ENCODE measurements around the gene ATP1A2.

DNA sequence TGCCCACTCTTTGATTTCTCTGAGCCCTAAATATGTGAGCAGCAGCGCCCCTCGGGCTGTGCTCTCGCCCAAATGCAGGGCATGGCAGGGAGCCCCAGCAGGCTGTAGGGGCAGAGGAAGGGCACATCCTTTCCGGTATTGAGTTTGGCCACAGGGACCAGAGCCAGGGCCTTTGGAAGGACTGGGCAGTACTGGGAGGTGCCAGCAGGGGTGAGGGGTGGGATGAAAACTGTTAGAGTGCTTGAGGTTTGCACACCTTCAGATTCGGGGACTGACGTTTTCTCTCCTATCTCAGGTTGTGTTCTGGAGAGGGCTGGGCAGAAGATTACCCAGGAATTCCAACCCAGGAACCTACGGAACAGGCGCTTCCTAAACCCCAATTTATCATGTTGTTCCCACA is 2.2 kb upstream of the ATP1A2 start:
- TF ChIP-seq, protein P1, sequence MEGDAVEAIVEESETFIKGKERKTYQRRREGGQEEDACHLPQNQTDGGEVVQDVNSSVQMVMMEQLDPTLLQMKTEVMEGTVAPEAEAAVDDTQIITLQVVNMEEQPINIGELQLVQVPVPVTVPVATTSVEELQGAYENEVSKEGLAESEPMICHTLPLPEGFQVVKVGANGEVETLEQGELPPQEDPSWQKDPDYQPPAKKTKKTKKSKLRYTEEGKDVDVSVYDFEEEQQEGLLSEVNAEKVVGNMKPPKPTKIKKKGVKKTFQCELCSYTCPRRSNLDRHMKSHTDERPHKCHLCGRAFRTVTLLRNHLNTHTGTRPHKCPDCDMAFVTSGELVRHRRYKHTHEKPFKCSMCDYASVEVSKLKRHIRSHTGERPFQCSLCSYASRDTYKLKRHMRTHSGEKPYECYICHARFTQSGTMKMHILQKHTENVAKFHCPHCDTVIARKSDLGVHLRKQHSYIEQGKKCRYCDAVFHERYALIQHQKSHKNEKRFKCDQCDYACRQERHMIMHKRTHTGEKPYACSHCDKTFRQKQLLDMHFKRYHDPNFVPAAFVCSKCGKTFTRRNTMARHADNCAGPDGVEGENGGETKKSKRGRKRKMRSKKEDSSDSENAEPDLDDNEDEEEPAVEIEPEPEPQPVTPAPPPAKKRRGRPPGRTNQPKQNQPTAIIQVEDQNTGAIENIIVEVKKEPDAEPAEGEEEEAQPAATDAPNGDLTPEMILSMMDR (conservative IDR thresholded peaks at IDR 0.05; ENCODE audit: low read depth in 2 of 2), result peak in 1 of 2 experiments; percentile 29; a peak in 1 of 4 replicates
- TF ChIP-seq, protein P2, sequence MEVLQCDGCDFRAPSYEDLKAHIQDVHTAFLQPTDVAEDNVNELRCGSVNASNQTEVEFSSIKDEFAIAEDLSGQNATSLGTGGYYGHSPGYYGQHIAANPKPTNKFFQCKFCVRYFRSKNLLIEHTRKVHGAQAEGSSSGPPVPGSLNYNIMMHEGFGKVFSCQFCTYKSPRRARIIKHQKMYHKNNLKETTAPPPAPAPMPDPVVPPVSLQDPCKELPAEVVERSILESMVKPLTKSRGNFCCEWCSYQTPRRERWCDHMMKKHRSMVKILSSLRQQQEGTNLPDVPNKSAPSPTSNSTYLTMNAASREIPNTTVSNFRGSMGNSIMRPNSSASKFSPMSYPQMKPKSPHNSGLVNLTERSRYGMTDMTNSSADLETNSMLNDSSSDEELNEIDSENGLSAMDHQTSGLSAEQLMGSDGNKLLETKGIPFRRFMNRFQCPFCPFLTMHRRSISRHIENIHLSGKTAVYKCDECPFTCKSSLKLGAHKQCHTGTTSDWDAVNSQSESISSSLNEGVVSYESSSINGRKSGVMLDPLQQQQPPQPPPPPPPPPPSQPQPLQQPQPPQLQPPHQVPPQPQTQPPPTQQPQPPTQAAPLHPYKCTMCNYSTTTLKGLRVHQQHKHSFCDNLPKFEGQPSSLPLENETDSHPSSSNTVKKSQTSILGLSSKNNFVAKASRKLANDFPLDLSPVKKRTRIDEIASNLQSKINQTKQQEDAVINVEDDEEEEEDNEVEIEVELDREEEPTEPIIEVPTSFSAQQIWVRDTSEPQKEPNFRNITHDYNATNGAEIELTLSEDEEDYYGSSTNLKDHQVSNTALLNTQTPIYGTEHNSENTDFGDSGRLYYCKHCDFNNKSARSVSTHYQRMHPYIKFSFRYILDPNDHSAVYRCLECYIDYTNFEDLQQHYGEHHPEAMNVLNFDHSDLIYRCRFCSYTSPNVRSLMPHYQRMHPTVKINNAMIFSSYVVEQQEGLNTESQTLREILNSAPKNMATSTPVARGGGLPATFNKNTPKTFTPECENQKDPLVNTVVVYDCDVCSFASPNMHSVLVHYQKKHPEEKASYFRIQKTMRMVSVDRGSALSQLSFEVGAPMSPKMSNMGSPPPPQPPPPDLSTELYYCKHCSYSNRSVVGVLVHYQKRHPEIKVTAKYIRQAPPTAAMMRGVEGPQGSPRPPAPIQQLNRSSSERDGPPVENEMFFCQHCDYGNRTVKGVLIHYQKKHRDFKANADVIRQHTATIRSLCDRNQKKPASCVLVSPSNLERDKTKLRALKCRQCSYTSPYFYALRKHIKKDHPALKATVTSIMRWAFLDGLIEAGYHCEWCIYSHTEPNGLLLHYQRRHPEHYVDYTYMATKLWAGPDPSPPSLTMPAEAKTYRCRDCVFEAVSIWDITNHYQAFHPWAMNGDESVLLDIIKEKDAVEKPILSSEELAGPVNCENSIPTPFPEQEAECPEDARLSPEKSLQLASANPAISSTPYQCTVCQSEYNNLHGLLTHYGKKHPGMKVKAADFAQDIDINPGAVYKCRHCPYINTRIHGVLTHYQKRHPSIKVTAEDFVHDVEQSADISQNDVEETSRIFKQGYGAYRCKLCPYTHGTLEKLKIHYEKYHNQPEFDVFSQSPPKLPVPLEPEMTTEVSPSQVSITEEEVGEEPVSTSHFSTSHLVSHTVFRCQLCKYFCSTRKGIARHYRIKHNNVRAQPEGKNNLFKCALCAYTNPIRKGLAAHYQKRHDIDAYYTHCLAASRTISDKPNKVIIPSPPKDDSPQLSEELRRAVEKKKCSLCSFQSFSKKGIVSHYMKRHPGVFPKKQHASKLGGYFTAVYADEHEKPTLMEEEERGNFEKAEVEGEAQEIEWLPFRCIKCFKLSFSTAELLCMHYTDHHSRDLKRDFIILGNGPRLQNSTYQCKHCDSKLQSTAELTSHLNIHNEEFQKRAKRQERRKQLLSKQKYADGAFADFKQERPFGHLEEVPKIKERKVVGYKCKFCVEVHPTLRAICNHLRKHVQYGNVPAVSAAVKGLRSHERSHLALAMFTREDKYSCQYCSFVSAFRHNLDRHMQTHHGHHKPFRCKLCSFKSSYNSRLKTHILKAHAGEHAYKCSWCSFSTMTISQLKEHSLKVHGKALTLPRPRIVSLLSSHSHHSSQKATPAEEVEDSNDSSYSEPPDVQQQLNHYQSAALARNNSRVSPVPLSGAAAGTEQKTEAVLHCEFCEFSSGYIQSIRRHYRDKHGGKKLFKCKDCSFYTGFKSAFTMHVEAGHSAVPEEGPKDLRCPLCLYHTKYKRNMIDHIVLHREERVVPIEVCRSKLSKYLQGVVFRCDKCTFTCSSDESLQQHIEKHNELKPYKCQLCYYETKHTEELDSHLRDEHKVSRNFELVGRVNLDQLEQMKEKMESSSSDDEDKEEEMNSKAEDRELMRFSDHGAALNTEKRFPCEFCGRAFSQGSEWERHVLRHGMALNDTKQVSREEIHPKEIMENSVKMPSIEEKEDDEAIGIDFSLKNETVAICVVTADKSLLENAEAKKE (CRISPR knock-in tag; IDR thresholded peaks at IDR 0.05), result no peak
- TF ChIP-seq CREB1 (CRISPR knock-in tag; IDR thresholded peaks at IDR 0.05; ENCODE audit: low read depth) (no peak), ZNF331 (CRISPR knock-in tag; IDR thresholded peaks at IDR 0.05; ENCODE audit: low read depth) (no peak)
